WTC11 (cell line): ENCODE measurements around the gene C20orf96. TPM values are rescaled to one million over a fixed set of nuclear protein-coding genes. Genes with fewer than 3 reads are reported as not detected.

Experiments
- ATAC-seq: fragments of 200-7000 bp; cut with Tn5 transposase; 2 replicates; pipeline ENCODE4 v1.10.0; 2021; ENCODE audit warnings: mild to moderate bottlenecking, moderate library complexity
- CTCF ChIA-PET: fragments of 300-600 bp; sonication (Branson Sonifier 250); formaldehyde crosslinking; loops from one replicate; lab custom pipeline; 2021; ENCODE audit warnings: antibody characterized with exemption; lab: Charles Lee
- POLR2A ChIA-PET: fragments of 350-600 bp; sonication (Branson Sonifier 250); formaldehyde crosslinking; loops from one replicate; lab custom pipeline; 2021; ENCODE audit warnings: antibody characterized with exemption; lab: Charles Lee
- DNase-seq: peaks from one replicate; pipeline ENCODE4 v3.0.0; 2021; ENCODE audit warnings: low spot score
- H3K27ac Mint-ChIP-seq: 2 replicates; pipeline ENCODE4 v1.8.0; 2021; ENCODE audit warnings: mixed read lengths
- H3K27me3 Mint-ChIP-seq: 2 replicates; pipeline ENCODE4 v1.8.0; 2021; ENCODE audit warnings: low read depth, mild to moderate bottlenecking, moderate library complexity, mixed read lengths
- H3K36me3 Mint-ChIP-seq: 2 replicates; pipeline ENCODE4 v1.8.0; 2021; ENCODE audit warnings: mixed read lengths
- H3K4me1 Mint-ChIP-seq: 2 replicates; pipeline ENCODE4 v1.8.0; 2022; ENCODE audit warnings: mixed read lengths
- H3K4me3 Mint-ChIP-seq: 2 replicates; pipeline ENCODE4 v1.8.0; 2021; ENCODE audit warnings: mild to moderate bottlenecking, moderate library complexity, mixed read lengths
- H3K9me3 Mint-ChIP-seq: 2 replicates; pipeline ENCODE4 v1.8.0; 2021; ENCODE audit warnings: mixed read lengths
- CREM ChIP-seq: sonication (generic); formaldehyde crosslinking; IDR thresholded peaks from 2 replicates; pipeline ENCODE4 v1.8.1; 2022; ENCODE audit warnings: mild to moderate bottlenecking, missing genetic modification reagents, moderate library complexity
- CTCF ChIP-seq: fragments of 200-600 bp; IDR thresholded peaks from 2 replicates; pipeline ENCODE4 v1.8.0; 2022; ENCODE audit warnings: antibody characterized with exemption
- E2F4 ChIP-seq: sonication (generic); formaldehyde crosslinking; IDR thresholded peaks from 2 replicates; pipeline ENCODE4 v1.8.1; 2022; ENCODE audit warnings: low read depth, mild to moderate bottlenecking, moderate library complexity, missing genetic modification reagents, borderline replicate concordance
- EMX1 ChIP-seq: fragments of 250-450 bp; sonication (Bioruptor Pico); IDR thresholded peaks from 2 replicates; pipeline ENCODE4 v1.8.0; 2021; ENCODE audit warnings: mild to moderate bottlenecking
- FOXK1 ChIP-seq: sonication (generic); formaldehyde crosslinking; IDR thresholded peaks from 2 replicates; pipeline ENCODE4 v1.8.0; 2022; ENCODE audit warnings: mild to moderate bottlenecking, moderate library complexity, missing genetic modification reagents
- FOXP4 ChIP-seq: sonication (generic); formaldehyde crosslinking; IDR thresholded peaks from 2 replicates; pipeline ENCODE4 v1.8.0; 2022; ENCODE audit warnings: mild to moderate bottlenecking, missing genetic modification reagents
- GTF2I ChIP-seq: fragments of 250-450 bp; sonication (Bioruptor Pico); conservative IDR thresholded peaks from 2 replicates; pipeline ENCODE4 v1.4.0; 2021; ENCODE audit warnings: mild to moderate bottlenecking
- NR3C1 ChIP-seq: sonication (generic); formaldehyde crosslinking; conservative IDR thresholded peaks from 2 replicates; pipeline ENCODE4 v1.8.1; 2023; ENCODE audit warnings: low read depth, mild to moderate bottlenecking, missing genetic modification reagents
- OVOL2 ChIP-seq: fragments of 250-450 bp; sonication (Bioruptor Pico); IDR thresholded peaks from 2 replicates; pipeline ENCODE4 v1.9.0; 2021; ENCODE audit warnings: mild to moderate bottlenecking, borderline replicate concordance
- SMAD3 ChIP-seq: sonication (generic); formaldehyde crosslinking; IDR thresholded peaks from 2 replicates; pipeline ENCODE4 v1.8.0; 2022; ENCODE audit warnings: missing genetic modification reagents, mild to moderate bottlenecking, borderline replicate concordance
- SP1 ChIP-seq: sonication (generic); formaldehyde crosslinking; conservative IDR thresholded peaks from 2 replicates; pipeline ENCODE4 v1.8.1; 2022; ENCODE audit warnings: missing genetic modification reagents
- TP53 ChIP-seq: sonication (generic); formaldehyde crosslinking; IDR thresholded peaks from 2 replicates; pipeline ENCODE4 v1.8.1; 2023; ENCODE audit warnings: mild to moderate bottlenecking, missing genetic modification reagents
- ZNF219 ChIP-seq: sonication (generic); formaldehyde crosslinking; IDR thresholded peaks from 2 replicates; pipeline ENCODE4 v1.8.0; 2023; ENCODE audit warnings: missing genetic modification reagents, mild to moderate bottlenecking, borderline replicate concordance
- ZNF317 ChIP-seq: sonication (generic); formaldehyde crosslinking; IDR thresholded peaks from 2 replicates; pipeline ENCODE4 v1.8.1; 2023; ENCODE audit warnings: low read depth, mild to moderate bottlenecking, moderate library complexity, missing genetic modification reagents, borderline replicate concordance
- ZNF396 ChIP-seq: fragments of 250-450 bp; sonication (Bioruptor Pico); IDR thresholded peaks from 2 replicates; pipeline ENCODE4 v1.8.0; 2021; ENCODE audit warnings: mild to moderate bottlenecking, moderate library complexity, borderline replicate concordance
- ZNF671 ChIP-seq: fragments of 250-450 bp; sonication (Bioruptor Pico); IDR thresholded peaks from 2 replicates; pipeline ENCODE4 v1.8.0; 2021; ENCODE audit warnings: mild to moderate bottlenecking
- total RNA-seq: library from RNA; stranded (reverse); gene quantifications from 3 replicates; pipeline ENCODE4 v1.2.3, GENCODE V29; 2021

C20orf96 gene
- total RNA-seq, 1 experiment from 2014 or later, result 22.1 TPM

DNA sequence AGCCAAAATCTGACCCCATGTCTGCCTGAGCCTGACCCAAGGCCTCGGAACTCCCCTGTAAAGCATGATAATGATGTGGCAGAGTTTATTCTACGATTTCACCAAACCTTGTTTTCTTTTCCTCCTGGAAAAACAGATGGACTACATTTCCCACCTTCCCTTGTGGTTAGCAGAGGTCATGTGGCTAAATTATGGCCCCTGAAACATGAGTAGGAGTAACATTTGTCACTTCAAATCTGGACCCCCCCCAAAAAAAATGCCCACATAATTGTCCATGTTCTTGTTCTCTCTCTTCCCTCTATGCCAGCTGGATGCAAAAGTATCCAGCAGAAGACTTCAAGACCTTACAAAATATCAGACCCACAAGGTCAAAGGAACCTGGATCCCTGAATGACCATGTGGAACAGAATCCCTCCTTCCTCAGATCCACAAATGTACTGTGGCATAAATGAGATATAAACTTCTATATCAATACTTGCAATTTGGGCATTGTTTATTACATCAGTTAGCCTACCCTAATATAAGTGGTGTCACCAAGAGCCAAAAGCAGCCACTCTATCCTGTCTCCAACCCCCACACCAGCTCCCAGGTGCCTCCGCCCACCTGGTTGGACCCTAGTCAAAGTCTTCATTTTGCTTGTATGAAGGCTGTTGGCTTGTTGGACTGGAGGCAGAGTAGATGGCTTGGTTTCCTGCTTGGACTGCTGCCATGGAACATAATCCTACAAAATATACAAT is 1.4 kb downstream of the C20orf96 start (continued):
- TF ChIP-seq CREM (CRISPR knock-in tag) (no peak), CTCF (no peak)

- H3K36me3 Mint-ChIP-seq, result peaks cover 38% of the 10 kb centered on the region
- POLR2A ChIA-PET, result no interaction called here
- no peak overlapping the region for H3K4me3 Mint-ChIP-seq
- CTCF ChIA-PET, result no interaction called here
- ATAC-seq, result no peak
- TF ChIP-seq ZNF671 (no peak), OVOL2 (CRISPR knock-in tag) (no peak), FOXK1 (no peak), TP53 (CRISPR knock-in tag) (no peak), ZNF317 (CRISPR knock-in tag) (no peak), EMX1 (CRISPR knock-in tag) (no peak), ZNF219 (CRISPR knock-in tag) (no peak), GTF2I (CRISPR knock-in tag) (no peak), SMAD3 (CRISPR knock-in tag) (no peak), E2F4 (CRISPR knock-in tag) (no peak)
- no peak for DNase-seq
- peaks cover 26% of the 10 kb centered on the region for H3K27me3 Mint-ChIP-seq
- H3K4me1 Mint-ChIP-seq, result peaks cover 11% of the 10 kb centered on the region
- H3K9me3 Mint-ChIP-seq, result peaks cover 9% of the 10 kb centered on the region
- no peak overlapping the region for H3K27ac Mint-ChIP-seq
Observed at GRCh38 chr20:286508-286907, 4.0 kb downstream of the C20orf96 start.

- Mint-ChIP-seq H3K27ac (no peak overlapping the region), H3K4me1 (peaks cover 4% of the 10 kb centered on the region; the same call in 1 of the 2 replicates)
- POLR2A ChIA-PET, result interaction anchor here (1.2 kb wide), 1 partner anchor 17 kb away, joined by 3 read pairs; no protein-coding TSS in a partner anchor
- no peak for DNase-seq
- ATAC-seq, result no peak
- no peak for TF ChIP-seq ZNF396 (CRISPR knock-in tag)
- TF ChIP-seq, all 79 proteins: peak for 0
- CTCF ChIA-PET, result no interaction called here
- Mint-ChIP-seq H3K27me3 (peaks cover 36% of the 10 kb centered on the region), H3K4me3 (no peak overlapping the region), H3K36me3 (peaks cover 45% of the 10 kb centered on the region), H3K9me3 (peaks cover 6% of the 10 kb centered on the region)
Observed at GRCh38 chr20:284172-284571, 6.4 kb downstream of the C20orf96 start.

DNA sequence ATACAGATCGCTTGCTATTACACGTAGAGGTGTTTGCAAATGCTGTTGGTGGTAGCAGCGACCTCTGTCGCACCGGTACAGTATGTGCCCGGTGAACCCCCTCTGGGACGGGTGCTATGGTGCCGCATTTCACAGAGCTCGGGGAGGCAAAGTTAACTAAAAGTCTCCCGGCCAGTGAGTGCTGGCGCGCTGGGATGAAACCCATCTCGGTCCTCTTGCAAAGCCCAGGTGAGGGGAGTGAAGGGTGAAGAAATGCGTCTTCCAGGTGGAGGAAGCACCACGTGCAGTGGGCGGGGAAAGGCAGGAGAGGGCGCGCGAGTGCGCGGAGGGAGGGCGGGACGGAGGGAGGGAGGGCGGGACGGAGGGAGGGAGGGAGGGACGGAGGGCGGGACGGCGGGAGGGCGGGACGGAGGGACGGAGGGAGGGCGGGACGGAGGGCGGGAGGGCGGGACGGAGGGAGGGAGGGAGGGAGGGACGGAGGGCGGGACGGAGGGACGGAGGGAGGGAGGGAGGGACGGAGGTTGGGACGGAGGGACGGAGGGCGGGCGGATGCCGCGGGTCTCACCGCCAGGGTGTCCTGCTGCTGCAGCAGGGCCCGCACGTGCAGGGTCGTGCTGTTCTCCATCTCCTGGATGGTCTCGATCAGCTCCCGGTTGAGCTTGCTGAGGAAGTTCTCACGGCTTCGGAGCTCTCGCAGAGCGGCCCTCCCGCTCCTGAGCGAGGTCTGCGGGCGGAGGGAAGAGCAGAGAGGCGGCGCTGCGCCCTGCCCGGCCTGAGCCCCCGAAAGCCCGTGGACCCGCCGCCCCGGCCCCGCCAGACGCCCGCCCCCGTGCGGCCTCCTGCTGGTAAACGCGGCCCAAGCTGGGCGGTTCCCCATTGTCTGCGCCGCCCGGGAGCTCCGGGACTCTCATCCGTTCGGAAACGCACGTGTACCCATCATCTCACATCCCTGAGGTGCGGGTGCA is 11.7 kb downstream of the C20orf96 start:
- Mint-ChIP-seq H3K27me3 (peaks cover 27% of the 10 kb centered on the region), H3K9me3 (no peaks in the 10 kb centered on the region), H3K27ac (peak overlapping the region; percentile 98), H3K4me3 (peak overlapping the region; percentile 77), H3K36me3 (peaks cover 66% of the 10 kb centered on the region), H3K4me1 (peaks cover 13% of the 10 kb centered on the region)
- CTCF ChIA-PET, result interaction anchor here (0.7 to 3.3 kb wide), 24 partner anchors 10 to 265 kb away, joined by 3 to 42 read pairs (median 4); partner anchors contain the start of genes CSNK2A1, DEFB132, NRSN2 and SOX12
- DNase-seq (peak; percentile 75), ATAC-seq (peak; percentile 79)
- POLR2A ChIA-PET, result interaction anchor here (0.7 to 2.6 kb wide), 6 partner anchors 18 to 69 kb away, joined by 3 to 22 read pairs (median 4); partner anchors contain the start of genes SOX12 and ZCCHC3
- 0 out of 2 replicates have a peak, but pooled peaks have one; percentile 54 for TF ChIP-seq SP1 (CRISPR knock-in tag)
- TF ChIP-seq FOXP4 (CRISPR knock-in tag), result peak; percentile 41; the same call in 1 of the 2 replicates
- no peak for TF ChIP-seq NR3C1
